GM19455 (cell line): ENCODE measurements around the gene NFATC2IP.
A peak's percentile ranks its signal among the peaks of the same experiment; 100 is the strongest.

Experiments used
- ATAC-seq: cut with Tn5 transposase; IDR thresholded peaks from one replicate; pipeline ENCODE4 v1.9.1; 2021; ENCODE audit not compliant: unreplicated experiment

Gene NFATC2IP

DNA sequence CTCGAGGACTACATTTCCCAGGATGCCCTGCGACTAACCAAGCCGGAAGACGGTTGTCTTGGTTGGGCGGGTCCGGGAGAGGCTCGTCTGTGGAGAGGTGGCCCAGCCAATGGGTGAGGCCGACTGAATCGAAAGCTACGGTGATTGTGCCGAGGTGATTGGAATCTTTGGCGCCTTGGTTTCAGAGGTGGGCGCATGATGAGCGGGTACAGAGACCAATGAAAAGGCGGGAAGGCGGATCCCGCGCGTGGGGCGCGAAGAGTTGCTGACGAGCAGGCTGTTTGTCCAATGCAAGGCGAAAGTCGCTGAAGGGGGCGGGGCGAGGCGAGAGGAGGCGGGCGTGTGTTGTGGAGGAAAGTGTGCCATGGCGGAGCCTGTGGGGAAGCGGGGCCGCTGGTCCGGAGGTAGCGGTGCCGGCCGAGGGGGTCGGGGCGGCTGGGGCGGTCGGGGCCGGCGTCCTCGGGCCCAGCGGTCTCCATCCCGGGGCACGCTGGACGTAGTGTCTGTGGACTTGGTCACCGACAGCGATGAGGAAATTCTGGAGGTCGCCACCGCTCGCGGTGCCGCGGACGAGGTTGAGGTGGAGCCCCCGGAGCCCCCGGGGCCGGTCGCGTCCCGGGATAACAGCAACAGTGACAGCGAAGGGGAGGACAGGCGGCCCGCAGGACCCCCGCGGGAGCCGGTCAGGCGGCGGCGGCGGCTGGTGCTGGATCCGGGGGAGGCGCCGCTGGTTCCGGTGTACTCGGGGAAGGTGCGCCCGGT is at the start of gene NFATC2IP:
Gene NFATC2IP, plus strand, starts transcription at position 290 of the 762 bp plus-strand sequence. Its CDS starts 75 bp downstream, at position 365.
- ATAC-seq = peak; percentile 91

GRCh38 chr16:28901862-28902261 is 48.9 kb upstream of the NFATC2IP start:
- no peak for ATAC-seq

DNA sequence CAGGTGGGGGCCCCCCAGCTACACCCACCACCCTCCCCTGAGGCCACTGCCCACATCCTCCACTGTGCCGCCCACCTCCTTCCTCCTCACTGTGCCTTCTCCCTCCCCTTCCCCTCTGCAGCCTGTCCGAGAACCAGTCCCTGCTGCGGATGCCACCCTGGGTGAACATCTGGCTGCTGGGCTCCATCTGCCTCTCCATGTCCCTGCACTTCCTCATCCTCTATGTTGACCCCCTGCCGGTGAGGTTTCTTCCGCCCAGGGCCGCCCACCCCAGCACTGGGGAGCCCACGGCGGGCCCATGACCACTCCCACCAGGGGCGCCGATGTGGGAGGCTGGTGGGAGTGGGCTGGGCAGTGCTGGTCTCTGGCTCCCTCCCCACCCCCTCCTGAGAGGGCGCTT is 47.8 kb upstream of the NFATC2IP start:
- no peak for ATAC-seq

DNA sequence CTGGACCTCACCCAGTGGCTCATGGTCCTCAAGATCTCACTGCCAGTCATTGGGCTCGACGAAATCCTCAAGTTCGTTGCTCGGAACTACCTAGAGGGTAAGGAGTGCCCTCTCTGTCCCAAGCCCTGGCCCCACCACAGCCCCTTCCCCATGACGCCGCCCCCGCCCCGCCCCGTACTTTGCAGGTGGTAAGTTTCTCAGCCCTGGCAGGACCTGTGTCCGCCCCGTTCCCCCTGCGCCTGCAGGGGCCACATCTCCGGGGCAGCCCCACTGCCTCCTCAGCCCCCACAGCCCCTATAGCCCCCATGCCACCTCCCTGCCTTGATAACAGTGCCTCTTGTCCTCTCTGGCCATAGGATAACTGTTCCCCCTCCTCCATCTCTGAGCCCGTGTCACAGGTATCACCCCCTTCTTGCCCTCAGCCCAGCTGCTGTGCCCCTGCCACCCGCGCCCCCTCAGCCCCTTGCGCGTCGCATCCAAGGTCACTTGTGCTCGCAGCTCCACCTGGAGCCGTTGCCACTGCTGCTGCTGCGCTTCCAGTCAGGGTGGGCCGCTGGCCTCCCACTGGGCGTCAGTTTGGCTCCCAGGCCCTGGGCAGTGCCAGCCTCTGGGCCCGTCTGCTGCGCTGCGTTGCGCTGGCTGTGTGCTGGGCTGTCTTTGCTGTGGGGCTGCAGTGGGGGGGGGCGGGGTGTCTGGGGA is 47.2 kb upstream of the NFATC2IP start:
- ATAC-seq = no peak

DNA sequence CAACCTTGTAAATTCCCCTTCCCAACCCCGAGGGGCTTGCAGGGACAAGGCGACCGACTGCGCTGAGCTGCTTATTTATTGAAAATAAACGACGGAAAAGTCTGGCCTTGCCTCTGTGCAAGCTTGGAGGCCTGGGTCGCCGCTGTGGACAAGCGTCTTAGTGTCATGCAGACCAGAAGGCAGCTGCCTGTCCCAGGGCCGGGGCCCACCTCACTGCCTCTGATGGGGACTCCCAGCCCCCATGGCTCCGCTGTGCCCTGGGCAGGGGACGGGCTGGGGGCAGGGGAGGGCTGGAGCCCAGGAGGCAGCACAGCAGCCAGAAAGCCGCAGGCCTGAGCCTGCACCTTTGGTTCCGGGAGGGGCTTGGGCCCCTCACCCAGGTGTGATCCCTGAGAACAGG is 46.4 kb upstream of the NFATC2IP start:
- ATAC-seq = no peak

DNA sequence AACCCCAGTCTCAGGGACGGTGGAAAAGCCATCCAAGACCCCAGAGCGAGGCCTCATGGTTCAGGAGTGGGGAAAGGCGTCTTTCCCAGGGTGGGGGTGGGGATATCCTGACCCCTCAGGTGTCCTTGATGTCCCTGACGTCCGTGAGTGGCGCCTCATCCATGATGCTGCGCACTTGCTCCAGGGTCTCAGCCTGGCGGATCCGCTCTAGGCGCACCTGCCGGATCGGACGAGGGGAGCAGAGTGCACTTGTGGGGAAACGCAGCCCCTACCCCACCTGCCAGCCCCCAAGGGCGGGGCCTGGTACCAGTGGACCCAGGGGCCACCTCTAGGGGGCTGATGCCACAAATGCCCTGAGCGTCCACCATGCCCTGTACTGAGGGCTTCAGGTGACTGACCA is 45.9 kb upstream of the NFATC2IP start:
- ATAC-seq = no peak

- ATAC-seq = no peak
Observed at GRCh38 chr16:28905229-28905754, 45.4 kb upstream of the NFATC2IP start.

DNA sequence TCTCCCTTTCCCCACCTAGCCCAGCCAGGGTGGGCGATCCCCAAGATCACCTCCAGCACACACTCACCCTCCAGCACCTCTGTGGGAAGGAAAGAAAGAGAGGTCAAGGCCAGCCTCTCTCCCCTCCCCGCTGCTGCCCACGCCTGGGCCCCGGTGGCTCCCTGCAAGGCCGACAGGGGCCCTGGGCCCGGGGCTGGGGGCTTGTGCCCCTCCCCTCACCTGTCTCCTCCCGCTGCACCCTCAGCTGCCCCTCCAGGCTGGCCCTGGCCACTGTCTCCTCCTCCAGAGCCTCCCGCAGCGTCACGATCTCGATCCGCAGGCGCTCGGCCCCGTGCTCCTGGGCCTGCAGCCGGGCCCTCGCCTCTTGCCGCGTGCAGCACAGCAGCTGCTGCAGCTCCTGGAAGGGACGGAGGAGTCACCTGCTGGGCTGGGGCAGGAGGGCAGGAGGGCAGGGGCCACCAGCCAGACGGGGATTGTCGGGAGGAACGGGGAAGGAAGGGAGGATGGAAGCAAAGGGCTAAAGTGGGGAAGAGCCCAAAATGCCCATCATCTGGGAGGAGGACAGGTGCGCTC is 44.9 kb upstream of the NFATC2IP start:
- ATAC-seq = no peak

DNA sequence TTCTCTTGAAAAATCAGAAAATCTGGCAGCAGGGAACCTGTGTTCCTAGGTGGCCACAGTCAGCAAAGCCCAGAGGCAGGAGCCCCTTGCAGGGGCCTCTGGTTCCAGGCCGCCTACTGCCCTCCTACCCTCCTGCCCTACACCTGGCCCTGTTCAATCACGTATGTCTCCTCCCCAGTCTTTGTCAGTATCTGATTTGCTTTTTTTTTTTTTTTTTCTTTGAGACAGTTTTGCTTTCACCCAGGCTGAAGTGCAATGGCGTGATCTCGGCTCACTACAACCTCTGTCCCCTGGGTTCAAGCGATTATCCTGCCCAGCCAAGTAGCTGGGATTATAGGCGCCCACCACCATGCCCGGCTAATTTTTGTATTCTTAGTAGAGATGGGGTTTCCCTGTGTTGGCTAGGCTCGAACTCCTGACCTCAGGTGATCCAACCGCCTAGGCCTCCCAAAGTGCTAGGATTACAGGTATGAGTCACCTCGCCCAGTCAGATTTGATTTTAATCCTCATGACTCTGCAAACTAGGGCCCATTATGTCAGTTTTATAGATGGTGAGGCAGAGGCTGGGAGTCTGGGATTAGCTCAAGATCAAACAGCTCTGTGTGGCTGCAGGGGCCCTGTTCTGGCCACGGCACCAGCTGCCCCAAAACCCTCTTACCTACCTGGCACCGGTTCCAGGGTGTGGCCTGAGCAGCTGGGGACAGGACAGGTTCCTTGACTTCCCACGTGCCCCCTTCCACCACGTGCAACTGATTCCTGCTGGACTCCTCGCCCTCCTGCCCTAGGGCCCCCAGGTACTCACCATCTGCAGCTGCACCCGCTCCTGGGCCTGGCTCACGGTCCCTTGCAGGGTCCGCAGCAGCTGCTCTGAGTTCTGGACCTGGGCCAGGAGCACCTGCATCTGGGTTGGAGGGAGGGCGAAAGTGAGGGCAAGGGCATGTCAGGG is 40.4 kb upstream of the NFATC2IP start:
- ATAC-seq = no peak

DNA sequence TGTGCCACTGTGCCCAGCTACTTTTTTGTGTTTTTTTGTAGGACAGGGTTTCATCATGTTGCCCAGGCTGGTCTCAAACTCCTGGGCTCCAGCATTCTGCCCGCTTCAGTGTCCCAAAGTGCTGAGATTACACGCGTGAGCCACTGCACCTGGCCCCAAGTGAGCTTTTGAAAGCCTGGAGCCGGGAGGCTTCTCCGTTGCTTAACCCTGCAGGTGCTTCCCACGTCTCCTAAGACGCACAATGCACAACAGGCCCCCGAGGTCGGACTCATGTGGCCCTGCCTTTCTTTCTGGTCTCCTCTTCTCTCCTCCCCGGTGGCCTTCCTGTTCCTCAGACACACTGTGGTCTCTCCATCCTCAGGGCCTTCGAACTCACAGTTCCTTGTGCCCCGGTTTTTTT is 38.2 kb upstream of the NFATC2IP start:
- ATAC-seq = no peak

- ATAC-seq = no peak
Observed at GRCh38 chr16:28913946-28914724, 36.6 kb upstream of the NFATC2IP start.

DNA sequence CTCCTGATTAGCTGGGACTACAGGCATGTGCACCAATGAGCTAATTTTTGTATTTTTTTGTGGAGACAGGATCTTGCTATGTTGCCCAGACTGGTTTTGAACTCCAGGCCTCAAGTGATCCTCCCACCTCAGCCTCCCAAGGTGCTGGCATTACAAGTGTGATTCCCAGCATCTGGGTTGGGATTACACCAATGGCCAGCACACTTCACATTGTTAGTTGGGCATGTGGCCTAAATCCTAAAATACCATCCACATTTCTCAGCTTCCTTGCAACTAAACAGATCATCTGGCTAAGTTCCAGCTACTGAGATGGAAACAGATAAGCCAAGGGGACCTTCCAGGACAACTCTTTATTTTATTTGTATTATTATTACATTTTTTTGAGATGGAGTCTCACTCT is 35.6 kb upstream of the NFATC2IP start:
- ATAC-seq = no peak

GRCh38 chr16:28917095-28917494 is 33.6 kb upstream of the NFATC2IP start:
- ATAC-seq = no peak

DNA sequence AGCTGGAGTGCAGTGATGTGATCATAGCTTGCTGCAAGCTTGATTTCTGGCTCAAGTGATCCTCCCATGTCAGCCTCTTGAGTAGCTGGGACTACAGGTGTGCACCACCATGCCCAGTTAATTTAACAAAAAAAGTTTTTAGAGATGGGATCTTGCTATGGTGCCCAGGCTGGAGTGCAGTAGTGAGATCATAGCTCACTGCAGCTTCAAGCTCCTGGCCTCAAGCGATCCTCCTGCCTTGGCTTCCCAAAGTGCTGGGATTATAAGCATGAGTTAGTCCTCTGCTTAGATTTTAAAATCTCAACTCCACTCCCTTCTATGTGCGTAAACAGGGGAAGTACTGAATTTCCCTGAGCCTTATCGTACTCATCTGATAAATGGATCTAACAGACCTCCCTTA is 32.0 kb upstream of the NFATC2IP start:
- no peak for ATAC-seq

DNA sequence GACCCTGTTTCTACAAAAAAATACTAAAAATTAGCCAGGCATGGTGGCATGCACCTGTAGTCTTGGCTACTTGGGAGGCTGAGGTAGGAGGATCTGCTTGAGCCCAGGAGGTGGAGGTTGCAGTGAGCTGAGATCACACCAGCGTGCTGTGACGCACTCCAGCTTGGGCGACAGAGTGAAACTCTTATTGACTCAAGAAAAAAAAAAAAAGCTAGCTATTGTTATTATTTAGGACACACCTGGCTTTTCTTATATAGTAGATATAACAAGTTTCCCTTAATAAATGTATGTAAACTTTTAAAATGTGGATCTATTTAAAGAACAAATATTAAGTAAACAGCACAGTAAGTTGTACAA is 27.5 kb upstream of the NFATC2IP start:
- no peak for ATAC-seq

DNA sequence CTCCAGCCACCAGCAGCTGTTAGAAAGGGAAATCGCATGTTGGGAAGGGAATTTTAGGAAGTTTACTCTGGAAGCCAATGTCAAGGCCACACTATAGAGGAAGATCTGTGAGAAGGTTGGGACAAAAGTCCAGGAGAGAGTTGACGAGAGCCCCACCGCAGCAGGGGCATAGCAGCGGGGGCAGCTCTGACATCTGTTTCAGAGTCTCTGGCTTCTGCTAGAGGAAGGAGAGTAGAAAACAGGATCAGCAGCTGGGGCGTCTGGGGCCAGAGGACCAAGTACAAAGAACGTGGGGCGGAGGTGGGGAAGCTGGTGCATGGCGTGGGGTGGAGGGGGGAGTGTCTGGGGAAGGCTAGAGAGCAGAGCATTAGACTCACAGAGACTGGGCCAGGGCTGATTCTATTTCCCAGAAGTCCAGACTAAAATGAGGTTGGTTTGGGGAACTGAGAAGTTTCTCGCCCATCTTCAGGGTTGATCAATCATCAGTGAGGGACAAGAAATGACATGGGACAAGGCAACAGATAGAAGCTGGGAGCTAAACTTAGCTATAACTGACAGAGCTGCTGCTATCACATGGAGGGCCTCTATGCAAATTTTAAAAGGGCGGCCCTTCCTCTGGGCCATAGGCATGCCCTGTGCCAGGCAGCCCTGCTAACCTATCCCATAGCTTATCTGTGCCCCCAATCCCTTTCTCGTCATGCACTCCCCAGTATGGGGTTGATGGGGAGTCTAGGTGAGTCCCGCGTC is 26.9 kb upstream of the NFATC2IP start:
- peak; percentile 55 for ATAC-seq

DNA sequence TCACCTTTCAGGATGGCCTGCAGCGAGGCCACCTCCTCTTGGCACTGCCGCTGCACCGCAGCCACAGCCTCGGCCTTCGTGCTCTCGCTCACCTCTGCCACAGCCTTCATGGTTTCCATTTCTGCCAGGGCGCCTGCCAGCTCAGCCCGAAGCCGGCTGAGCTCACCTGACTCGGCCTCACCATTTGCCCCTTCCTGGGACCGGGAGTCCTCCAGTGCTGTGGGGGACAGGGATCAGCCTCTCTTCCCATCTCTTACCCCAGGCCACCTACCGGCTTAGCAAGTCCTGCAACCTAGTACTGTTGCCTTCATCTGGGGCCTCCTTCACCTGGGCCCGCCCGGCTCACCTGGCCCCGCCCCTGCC is 26.4 kb upstream of the NFATC2IP start:
- ATAC-seq = no peak

GRCh38 chr16:28924762-28925385 is 25.9 kb upstream of the NFATC2IP start, which contains the start of gene RABEP2:
RABEP2 (minus strand) TSS chr16:28925238; CDS start chr16:28925163, 75 bp downstream.
- ATAC-seq = peak; percentile 58
